HCT116 (cell line): ENCODE results near the gene WDR27.

Experiments used
- CTCF ChIP-seq, 3 experiments: fragments of 200-600 bp in 1 of 3; sonication (generic) in 1 of 3; IDR thresholded peaks in 2 of 3; conservative IDR thresholded peaks in 1 of 3; 2 replicates each; pipeline ENCODE4 v1.5.1; 2012 to 2017; ENCODE audit warnings: low read depth in 2 of 3, low read length in 2 of 3, antibody characterized with exemption in 1 of 3, borderline replicate concordance in 1 of 3, control low read depth in 1 of 3, mild to moderate bottlenecking in 1 of 3, mixed read lengths in 1 of 3, mixed run types in 1 of 3, moderate library complexity in 1 of 3; ENCODE audit not compliant: insufficient read depth in 1 of 3
- EZH2phosphoT487 ChIP-seq: fragments of 200-600 bp; IDR thresholded peaks from 2 replicates; pipeline ENCODE4 v1.6.1; 2018; ENCODE audit warnings: antibody characterized with exemption, borderline replicate concordance
- POLR2A ChIP-seq: IDR thresholded peaks from 2 replicates; pipeline ENCODE4 v1.7.0; 2011; ENCODE audit warnings: borderline replicate concordance; ENCODE audit not compliant: insufficient read depth, insufficient read length; ENCODE audit errors: extremely low read depth
- REST ChIP-seq: IDR thresholded peaks from 2 replicates; pipeline ENCODE4 v1.6.1; 2012; ENCODE audit warnings: low read depth
- SIN3A ChIP-seq: IDR thresholded peaks from 2 replicates; pipeline ENCODE4 v1.6.1; 2012; ENCODE audit warnings: low read depth
- SRF ChIP-seq: IDR thresholded peaks from 2 replicates; pipeline ENCODE4 v1.6.1; 2012; ENCODE audit warnings: low read depth

GRCh38 chr6:169445227-169445626 is 256.6 kb downstream of the WDR27 start:
- TF ChIP-seq REST (no peak), EZH2phosphoT487 (no peak), POLR2A (no peak), SIN3A (no peak), CTCF (IDR thresholded peaks at IDR 0.05 in 2 of 3, conservative IDR thresholded peaks at IDR 0.05 in 1 of 3; ENCODE audit: borderline replicate concordance in 1 of 3, insufficient read depth in 1 of 3, low read depth in 2 of 3, low read length in 2 of 3) (peak in 2 of 3 experiments; percentile 44; a peak in 4 of 6 replicates), SRF (no peak)
